Lower lobe of right lung (tissue), 2 donors: Measurements from ENCODE around the gene LAMTOR3. TPM values are rescaled to one million over a fixed set of nuclear protein-coding genes. Genes with fewer than 3 reads are reported as not detected.
"Not testable (repeated sequence)": the region's sequence is repeated elsewhere in the genome, so short reads cannot be mapped to it uniquely, and the experiment has no call there.

ENCODE experiments used
- ATAC-seq, 2 donors: fragments of 200-7000 bp; cut with Tn5 transposase; one replicate each; pipeline ENCODE4 v1.9.1; 2020 to 2022; ENCODE audit warnings: mild to moderate bottlenecking in 2 of 2, moderate library complexity in 2 of 2
- DNase-seq: peaks from one replicate; pipeline ENCODE4 v3.0.0-alpha.2; 2020
- H3K27ac ChIP-seq: fragments of 200-600 bp; one replicate; pipeline ENCODE4 v1.8.0; 2022
- H3K27me3 ChIP-seq: fragments of 200-600 bp; one replicate; pipeline ENCODE4 v1.8.0; 2022; ENCODE audit warnings: low read depth
- H3K36me3 ChIP-seq: fragments of 200-600 bp; one replicate; pipeline ENCODE4 v1.8.0; 2022; ENCODE audit warnings: mild to moderate bottlenecking
- H3K4me1 ChIP-seq: fragments of 200-600 bp; one replicate; pipeline ENCODE4 v1.8.0; 2022
- H3K4me3 ChIP-seq: fragments of 200-600 bp; one replicate; pipeline ENCODE4 v1.8.0; 2022; ENCODE audit warnings: mild to moderate bottlenecking
- H3K9me3 ChIP-seq: fragments of 200-600 bp; one replicate; pipeline ENCODE4 v1.8.0; 2022
- intact Hi-C: fragments of 100-400 bp; cut with DNase I; formaldehyde crosslinking; loops from one replicate; pipeline ENCODE4 v1.11.0; 2022
- total RNA-seq: library from RNA; stranded (reverse); fragmentation: NEBNext Ultra II Directional; extraction: Animal tissue kit (Norgen Biotek cat#: 25700); gene quantifications from one replicate; pipeline ENCODE4 v1.2.1, GENCODE V29; 2021
- TF ChIP-seq, protein P1 (sequence below): fragments of 200-600 bp; IDR thresholded peaks from one replicate; pipeline ENCODE4 v1.8.0; 2022; ENCODE audit warnings: antibody characterized with exemption, mild to moderate bottlenecking
- donor health status: DM: no; HTN: yes; CAD: no; lungs with severe emphysema.

The LAMTOR3 gene
- total RNA-seq, 1 donor from 2014 or later = 47.7 TPM

DNA sequence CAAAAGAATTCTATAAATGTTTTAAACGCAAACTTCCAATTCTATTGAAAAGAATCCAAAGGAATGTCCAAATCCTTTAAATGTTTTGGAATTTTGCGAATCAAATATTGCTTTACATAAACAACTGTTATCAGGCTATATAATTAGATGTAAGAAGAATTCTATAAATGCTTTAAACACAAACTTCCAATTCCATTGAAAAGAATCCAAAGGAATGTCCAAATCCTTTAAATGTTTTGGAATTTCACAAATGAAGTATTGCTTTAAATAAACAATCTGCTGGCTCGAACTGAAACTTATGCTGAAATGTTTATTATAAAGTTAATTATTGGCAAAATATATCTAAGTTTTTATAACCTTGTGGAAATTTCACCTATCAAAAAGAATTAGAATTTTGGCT, 61.5 kb downstream of the LAMTOR3 start:
- no peak overlapping the region for H3K27ac ChIP-seq
- intact Hi-C loops = no loop called here
- no peaks in the 10 kb centered on the region for H3K9me3 ChIP-seq
- TF ChIP-seq, protein P1, sequence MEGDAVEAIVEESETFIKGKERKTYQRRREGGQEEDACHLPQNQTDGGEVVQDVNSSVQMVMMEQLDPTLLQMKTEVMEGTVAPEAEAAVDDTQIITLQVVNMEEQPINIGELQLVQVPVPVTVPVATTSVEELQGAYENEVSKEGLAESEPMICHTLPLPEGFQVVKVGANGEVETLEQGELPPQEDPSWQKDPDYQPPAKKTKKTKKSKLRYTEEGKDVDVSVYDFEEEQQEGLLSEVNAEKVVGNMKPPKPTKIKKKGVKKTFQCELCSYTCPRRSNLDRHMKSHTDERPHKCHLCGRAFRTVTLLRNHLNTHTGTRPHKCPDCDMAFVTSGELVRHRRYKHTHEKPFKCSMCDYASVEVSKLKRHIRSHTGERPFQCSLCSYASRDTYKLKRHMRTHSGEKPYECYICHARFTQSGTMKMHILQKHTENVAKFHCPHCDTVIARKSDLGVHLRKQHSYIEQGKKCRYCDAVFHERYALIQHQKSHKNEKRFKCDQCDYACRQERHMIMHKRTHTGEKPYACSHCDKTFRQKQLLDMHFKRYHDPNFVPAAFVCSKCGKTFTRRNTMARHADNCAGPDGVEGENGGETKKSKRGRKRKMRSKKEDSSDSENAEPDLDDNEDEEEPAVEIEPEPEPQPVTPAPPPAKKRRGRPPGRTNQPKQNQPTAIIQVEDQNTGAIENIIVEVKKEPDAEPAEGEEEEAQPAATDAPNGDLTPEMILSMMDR = no peak
- H3K36me3 ChIP-seq = no peaks in the 10 kb centered on the region
- no peak overlapping the region for H3K4me3 ChIP-seq
- H3K27me3 ChIP-seq = no peaks in the 10 kb centered on the region
- peaks cover 15% of the 10 kb centered on the region for H3K4me1 ChIP-seq
- DNase-seq (no peak), ATAC-seq (no peak)

DNA sequence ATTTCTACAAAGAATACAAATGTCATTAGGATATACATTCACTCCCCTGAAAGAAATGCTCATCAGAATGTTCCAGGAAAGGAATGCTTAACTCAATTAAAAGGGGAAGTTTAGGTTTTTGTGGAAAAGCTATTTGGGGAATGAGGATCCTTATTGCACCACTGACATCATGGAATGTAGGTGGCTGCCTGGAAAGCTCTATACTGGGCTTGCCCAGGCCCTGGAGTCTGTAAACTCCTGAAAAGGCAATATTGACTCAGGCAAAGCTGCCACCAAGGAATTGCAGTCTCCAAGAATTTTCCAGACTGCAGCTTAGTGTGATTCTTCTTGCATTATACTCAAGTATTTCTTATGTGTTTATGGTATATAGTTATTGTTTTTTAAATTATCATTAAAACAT, 61.9 kb downstream of the LAMTOR3 start:
- no peak overlapping the region for H3K27ac ChIP-seq
- H3K36me3 ChIP-seq = no peaks in the 10 kb centered on the region
- H3K27me3 ChIP-seq = no peaks in the 10 kb centered on the region
- no peaks in the 10 kb centered on the region for H3K9me3 ChIP-seq
- TF ChIP-seq, protein P1 = no peak
- peaks cover 18% of the 10 kb centered on the region for H3K4me1 ChIP-seq
- ATAC-seq (no peak), DNase-seq (no peak)
- no peak overlapping the region for H3K4me3 ChIP-seq
- intact Hi-C loops = no loop called here

DNA sequence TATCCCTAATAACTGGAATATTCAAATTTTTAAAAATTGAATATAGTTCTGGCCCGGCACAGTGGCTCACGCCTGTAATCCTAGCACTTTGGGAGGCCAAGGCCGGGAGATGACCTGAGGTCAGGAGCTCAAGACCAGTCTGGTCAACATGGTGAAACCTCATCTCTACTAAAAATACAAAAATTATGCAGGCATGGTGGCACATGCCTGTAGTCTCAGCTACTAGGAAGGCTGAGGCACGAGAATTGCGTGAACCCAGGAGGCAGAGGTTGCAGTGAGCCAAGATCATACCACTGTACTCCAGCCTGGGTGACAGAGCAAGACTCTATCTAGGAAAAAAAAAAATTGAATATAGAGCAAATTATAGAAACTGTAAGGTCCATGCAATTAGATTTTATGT, 64.2 kb downstream of the LAMTOR3 start:
- H3K27ac ChIP-seq, intact Hi-C loops, ATAC-seq, H3K27me3 ChIP-seq, H3K36me3 ChIP-seq, DNase-seq, H3K9me3 ChIP-seq, H3K4me3 ChIP-seq: not testable (repeated sequence)
- H3K4me1 ChIP-seq = peaks cover 18% of the 10 kb centered on the region

DNA sequence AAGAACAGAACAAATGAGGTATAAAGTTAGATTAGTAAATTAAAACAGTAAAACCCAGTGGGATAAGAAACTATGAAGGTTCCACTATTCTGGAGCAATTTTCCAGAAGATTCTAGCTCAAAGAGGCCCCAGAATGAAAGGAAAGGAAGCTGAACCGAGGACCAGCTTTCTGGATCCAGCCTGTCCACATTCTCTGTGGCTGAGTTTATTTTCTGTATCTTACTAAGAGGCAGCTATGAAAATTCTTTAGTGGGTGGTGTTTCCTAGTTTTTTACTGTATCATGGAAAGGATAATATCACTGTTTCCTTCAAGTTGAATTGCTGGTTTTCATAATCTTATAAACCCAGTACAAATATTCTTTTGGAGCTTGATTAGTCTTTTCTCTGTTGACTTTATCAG, 65.8 kb downstream of the LAMTOR3 start:
- H3K36me3 ChIP-seq = no peaks in the 10 kb centered on the region
- H3K27ac ChIP-seq = no peak overlapping the region
- DNase-seq = no peak
- TF ChIP-seq, protein P1 = no peak
- no peak overlapping the region for H3K4me3 ChIP-seq
- intact Hi-C loops = no loop called here
- ATAC-seq = no peak
- no peaks in the 10 kb centered on the region for H3K27me3 ChIP-seq
- no peaks in the 10 kb centered on the region for H3K9me3 ChIP-seq
- H3K4me1 ChIP-seq = peaks cover 15% of the 10 kb centered on the region

Other genes starting within 250 kb of the LAMTOR3 start
- gene C4orf54, start 236.6 kb downstream of the LAMTOR3 start, total RNA-seq = not detected
- 15.1 TPM for gene DAPP1, start 77.6 kb downstream of the LAMTOR3 start, total RNA-seq
- gene DNAJB14, start 52.2 kb upstream of the LAMTOR3 start, total RNA-seq = 60.3 TPM
- gene H2AZ1, start 55.8 kb upstream of the LAMTOR3 start, total RNA-seq = 143 TPM